T-helper 1 cell treated with Interleukin-12 subunit alpha and Interleukin-12 subunit beta and Interleukin-4 antibody, amounts not matched to agents 30 ng/mL and 1 ng/mL, for 36 hours (primary cell): ENCODE measurements around the gene CAVIN1. TPM values are rescaled to one million over a fixed set of nuclear protein-coding genes. Genes with fewer than 3 reads are reported as not detected.
"Not testable (repeated sequence)": the region's sequence is repeated elsewhere in the genome, so short reads cannot be mapped to it uniquely, and the experiment has no call there.

Experiments
- intact Hi-C: fragments of 100-400 bp; cut with micrococcal nuclease; formaldehyde crosslinking; loops from one replicate; pipeline ENCODE4 v1.15.1; 2024
- total RNA-seq: library from RNA; stranded (reverse); gene quantifications from 2 replicates; pipeline ENCODE4 v1.2.3, GENCODE V29; 2022

CAVIN1 gene
- total RNA-seq, 1 donor from 2014 or later, result 1.9 TPM

GRCh38 chr17:42436391-42436790, 13.3 kb upstream of the CAVIN1 start:
- intact Hi-C loops, result no loop called here

GRCh38 chr17:42431758-42432161, 8.7 kb upstream of the CAVIN1 start:
- intact Hi-C loops, result no loop called here

DNA sequence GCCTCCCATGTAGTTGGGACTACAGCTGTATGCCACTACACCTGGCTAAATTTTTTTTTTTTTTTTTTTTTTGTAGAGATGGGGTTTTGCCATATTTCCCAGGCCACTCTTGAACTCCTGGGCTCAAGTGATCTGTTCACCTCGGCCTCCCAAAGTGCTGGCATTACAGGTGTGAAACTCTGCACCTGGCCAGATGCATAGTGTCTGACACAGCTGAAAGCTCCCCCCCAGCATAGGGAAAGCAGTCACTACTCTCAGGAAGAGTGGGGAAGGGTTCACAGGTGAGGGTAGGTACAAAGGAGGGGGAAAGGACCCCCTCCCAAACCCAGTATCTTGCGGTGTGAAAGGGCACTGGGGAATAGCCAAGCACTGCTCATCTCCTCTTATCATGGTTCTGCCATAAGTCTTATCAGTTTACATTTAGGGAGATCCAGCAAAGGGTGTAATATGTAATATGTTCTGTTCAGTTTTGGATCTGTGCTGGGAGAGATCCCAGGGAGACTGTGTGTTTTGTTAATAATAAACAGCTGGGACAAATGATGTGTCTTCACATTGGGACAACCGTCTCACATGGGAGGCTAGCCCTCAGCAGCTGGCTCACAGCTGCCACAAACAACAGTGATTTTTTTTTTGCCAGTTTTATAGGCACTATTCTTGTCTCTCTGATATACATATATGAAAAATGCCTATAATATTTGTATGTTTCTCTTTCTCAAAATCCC, 6.8 kb upstream of the CAVIN1 start:
- intact Hi-C loops, result no loop called here

DNA sequence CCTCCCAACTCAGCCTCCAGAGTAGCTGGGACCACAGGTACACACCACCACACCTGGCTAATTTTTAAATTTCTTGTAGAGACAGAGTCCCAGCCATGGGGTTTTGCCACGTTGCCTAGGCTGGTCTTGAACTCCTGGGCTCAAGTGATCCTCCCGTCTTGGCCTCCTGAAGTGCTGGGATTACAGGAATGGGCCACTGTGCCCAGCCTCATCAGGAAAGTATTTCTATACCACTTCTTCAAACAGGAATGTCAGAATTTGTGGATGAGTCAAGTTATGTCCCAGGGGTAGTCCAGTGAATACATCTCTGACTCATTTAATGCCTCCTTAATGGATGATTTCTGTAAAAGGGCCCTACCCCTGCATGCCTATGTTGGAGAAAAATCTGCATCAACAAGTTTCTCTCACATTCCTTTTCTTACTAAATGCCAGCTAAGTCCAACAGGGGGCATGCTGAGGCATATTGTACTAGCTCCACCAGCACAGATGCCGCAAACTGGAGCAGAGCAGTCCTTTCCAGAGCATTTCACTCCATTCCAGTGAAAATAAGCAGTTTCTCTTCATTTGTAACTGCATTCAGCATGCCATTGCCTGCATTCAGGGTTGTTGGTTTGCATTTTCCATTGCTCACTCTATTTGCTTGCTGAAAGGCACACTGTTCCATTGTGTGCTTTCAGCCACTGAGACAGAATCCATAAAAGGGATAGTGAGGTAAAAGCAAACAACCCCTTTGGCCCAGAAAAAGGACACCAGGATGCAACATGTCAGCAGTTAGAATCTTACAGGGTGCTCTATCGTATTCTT, 5.3 kb upstream of the CAVIN1 start:
- intact Hi-C loops, result loop anchor here (1.0 kb wide), 2 partner anchors 89 to 99 kb away; no protein-coding TSS in a partner anchor

DNA sequence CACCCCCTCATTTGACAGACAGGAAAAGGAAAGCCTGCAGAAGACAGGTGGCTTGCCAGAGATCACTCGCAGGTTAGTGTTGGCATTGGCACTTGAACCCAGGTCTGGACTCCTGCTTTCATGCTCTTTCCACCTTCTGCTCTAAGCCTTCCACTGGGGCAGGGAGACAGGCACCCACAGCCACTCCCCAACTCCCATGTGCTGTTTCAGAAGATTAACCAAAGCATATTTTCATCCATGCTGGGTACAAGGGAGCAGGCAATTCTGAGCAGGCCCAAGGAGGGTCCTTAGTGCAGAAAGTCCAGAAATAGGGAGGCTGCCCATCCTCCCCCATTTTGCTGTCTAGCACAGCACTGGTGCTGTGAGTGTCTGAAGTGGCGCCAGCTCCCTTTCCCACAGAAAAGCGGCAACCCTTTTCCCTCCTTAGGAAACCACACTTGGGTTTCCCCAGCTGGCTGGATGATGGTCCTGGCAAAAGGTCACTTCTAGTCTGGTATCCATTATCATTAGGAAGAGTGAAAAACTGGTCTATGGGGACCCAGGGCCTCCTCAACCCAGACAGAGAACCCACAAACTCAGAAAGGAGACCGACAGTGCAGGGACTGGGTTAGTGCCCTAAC, 2.0 kb upstream of the CAVIN1 start:
- intact Hi-C loops, result loop anchor here (5.0 kb wide), 1 partner anchor 32 kb away; the partner anchor contains the start of gene ATP6V0A1

GRCh38 chr17:42423766-42424165, 710 bp upstream of the CAVIN1 start:
- intact Hi-C loops, result loop anchor here (5.0 kb wide), 1 partner anchor 34 kb away; the partner anchor contains the start of gene ATP6V0A1

- intact Hi-C loops, result loop anchor here (5.0 kb wide), 1 partner anchor 35 kb away; the partner anchor contains the start of gene ATP6V0A1
Measured at GRCh38 chr17:42422412-42422957, 571 bp downstream of the CAVIN1 start.

DNA sequence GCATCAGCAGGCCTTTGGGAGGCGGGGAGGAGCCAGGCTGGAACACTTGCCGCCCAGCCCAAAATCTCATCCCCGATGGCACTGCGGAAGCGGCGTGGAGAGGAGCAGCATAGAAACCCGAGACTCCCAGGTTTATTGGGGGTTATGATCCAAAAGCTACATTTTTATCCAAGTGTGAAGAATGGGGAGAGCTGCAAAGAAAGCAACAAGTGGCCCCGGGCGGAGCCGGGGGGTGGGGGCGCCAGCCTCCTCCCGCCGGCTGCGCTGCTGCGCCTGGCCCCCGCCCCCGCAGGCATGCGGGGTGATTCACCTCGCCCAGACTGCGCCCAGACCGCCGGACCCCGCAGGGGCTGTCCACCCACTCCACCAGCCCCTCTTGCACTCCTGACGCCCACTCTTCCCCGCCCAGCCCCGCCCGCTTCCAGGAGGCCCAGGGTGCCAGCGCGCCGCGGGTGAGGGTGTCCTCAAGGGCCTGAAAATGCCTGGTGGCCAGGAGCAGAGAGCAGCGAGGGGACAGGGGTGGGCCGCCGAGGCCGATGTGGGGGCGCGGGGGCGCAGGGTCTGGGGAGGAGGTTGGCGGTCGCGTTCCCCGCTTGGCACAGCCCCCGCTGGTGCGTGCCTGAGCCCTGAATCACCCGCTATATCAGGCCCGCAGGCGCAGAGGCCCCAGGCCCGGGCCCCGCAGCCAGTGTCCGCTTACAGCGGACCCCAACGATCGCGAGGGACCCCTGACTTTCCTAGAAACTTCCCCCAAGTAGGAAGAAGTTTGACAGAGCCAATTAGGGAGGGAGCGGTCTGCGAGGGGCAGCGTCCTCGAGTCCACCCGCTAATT, 1.3 kb downstream of the CAVIN1 start:
- intact Hi-C loops, result loop anchor here (5.0 kb wide), 1 partner anchor 36 kb away; the partner anchor contains the start of gene ATP6V0A1

DNA sequence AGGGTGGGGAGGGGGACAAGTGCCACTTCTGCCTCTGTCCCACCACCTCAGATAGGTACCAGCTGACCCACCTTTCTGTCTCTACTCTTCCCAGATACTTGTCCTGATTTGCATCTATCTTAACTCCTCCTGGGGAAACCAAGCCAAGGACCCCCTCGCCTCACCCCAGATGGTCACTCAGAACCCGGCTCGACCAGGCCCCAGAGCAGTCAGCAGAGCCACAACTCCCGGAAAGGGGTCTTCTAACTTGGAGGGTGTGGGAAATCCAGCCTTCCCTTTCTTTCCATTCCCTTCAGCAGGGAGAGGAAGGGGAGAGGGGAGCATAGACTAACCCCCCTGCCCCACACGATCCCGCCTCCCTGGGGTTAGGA, 1.9 kb downstream of the CAVIN1 start:
- intact Hi-C loops, result loop anchor here (5.0 kb wide), 1 partner anchor 36 kb away; the partner anchor contains the start of gene ATP6V0A1

GRCh38 chr17:42417981-42418380, 5.1 kb downstream of the CAVIN1 start:
- intact Hi-C loops, result not testable (repeated sequence)

GRCh38 chr17:42414704-42415409, 8.2 kb downstream of the CAVIN1 start:
- intact Hi-C loops, result loop anchor here (1.0 kb wide), 1 partner anchor 8 kb away; no protein-coding TSS in a partner anchor

DNA sequence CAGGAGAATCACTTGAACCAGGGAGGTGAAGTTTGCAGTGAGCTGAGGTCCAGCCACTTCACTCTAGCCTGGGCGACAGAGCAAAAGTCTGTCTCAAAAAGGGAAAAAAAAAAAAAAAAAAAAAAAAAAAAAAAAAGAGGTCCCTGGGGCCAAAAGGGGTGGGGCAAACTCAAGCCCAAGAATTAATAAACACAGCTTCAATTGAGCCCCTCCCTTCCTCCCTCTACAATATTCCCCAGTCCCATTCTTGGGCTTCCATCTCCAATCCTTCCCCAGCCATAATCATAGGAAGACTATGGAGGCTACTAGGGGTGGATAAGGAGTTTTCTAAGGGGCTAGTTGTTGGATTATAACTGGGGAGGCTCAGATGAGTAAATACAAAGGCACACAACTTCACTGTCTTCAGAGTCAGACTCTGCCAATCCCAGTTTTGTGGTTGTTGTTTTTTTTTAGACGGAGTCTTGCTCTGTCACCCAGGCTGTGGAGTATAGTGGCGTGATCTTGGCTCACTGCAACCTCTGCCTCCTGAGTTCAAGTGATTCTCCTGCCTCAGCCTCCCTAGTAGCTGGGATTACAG, 9.5 kb downstream of the CAVIN1 start:
- intact Hi-C loops, result no loop called here

- intact Hi-C loops, result no loop called here
Measured at GRCh38 chr17:42411905-42412679, 11.0 kb downstream of the CAVIN1 start.

DNA sequence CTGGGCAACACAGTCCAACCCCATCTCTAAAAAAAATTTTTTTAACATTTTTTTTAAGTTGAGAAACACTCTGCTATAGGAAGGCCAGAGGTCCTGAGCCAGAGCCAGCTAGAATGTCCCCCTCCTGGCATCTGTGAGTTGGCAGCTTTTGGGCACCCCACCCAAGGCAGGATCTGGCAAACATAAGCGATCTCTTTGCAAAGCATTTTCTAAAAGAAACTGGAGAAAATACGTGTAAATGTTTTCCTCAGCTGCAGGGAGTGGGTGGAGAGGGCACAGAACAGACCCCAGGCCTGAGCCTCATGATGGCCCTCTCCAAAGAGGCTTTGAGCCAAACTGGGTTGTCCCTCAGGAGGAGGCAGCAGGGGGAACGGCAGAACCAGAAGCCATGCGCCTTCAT, 11.7 kb downstream of the CAVIN1 start:
- intact Hi-C loops, result no loop called here

GRCh38 chr17:42410319-42410685, 12.8 kb downstream of the CAVIN1 start:
- intact Hi-C loops, result no loop called here

DNA sequence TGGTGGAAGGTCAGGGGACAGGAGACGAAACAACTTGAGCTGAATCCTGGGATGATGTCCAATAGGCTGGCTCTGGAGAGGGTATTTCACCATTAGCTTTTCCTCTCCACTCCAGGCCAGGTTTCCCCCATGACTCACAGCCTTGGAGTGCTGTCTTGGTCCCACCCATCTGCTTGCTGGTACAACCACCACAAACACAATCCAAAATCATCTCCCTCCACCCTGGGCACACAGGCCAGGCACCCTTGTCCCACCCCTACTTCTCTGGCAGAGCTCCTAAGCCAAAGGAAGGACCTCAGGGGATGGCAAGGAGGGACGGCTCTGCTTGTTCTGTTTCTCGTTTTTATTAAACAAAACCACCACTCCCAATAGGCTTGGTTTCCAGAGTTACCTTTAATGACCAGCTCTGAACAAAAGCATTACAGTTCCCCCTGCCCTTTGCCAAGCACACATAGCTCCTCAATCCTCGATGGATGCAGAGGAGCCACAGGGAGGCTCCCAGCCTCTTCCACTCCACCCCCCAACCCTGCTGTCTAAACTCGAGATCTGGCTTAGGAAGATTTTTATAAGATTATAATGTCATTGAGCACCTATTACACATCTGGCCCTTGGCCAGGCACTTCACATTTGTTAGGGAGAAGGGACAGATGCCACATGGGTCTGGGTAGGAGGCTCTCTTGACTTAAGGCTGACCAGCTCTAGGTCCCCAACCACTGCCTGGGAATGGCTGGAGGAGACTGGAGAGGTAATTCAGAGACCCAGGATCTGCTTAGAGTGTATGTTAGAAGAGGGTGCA, 13.3 kb downstream of the CAVIN1 start:
- intact Hi-C loops, result no loop called here

GRCh38 chr17:42408061-42408460, 15.0 kb downstream of the CAVIN1 start:
- intact Hi-C loops, result no loop called here

GRCh38 chr17:42407289-42407836, 15.7 kb downstream of the CAVIN1 start:
- intact Hi-C loops, result loop anchor here (1.0 kb wide), 3 partner anchors 8 to 286 kb away; partner anchors contain the start of gene KAT2A
